GM10248 (cell line): ENCODE data around the gene LRFN4.

Source experiments
- CTCF ChIA-PET: fragments of 300-600 bp; sonication (Branson Sonifier 250); formaldehyde crosslinking; extraction: SDS; loops from one replicate; lab custom pipeline; 2021; ENCODE audit warnings: antibody characterized with exemption; lab: Yijun Ruan, JAX
- POLR2A ChIA-PET: fragments of 350-650 bp; sonication (Branson Sonifier 250); formaldehyde crosslinking; extraction: SDS; loops from one replicate; lab custom pipeline; 2020; ENCODE audit warnings: antibody characterized with exemption; lab: Yijun Ruan, JAX
- DNase-seq: peaks from one replicate; pipeline ENCODE4 v3.0.0; 2012; ENCODE audit errors: extremely low spot score
- CTCF ChIP-seq: IDR thresholded peaks from 2 replicates; pipeline ENCODE4 v1.5.1; 2012; ENCODE audit warnings: mild to moderate bottlenecking, low read depth; ENCODE audit errors: extremely low read depth, missing control alignments, control extremely low read depth

Gene LRFN4

GRCh38 chr11:66902486-66903177 lies 45.8 kb downstream of the LRFN4 start:
- no peak for DNase-seq
- ChIA-PET POLR2A (no interaction called here), CTCF (interaction anchor here (1.0 to 1.9 kb wide), 4 partner anchors 9 to 208 kb away, joined by 3 to 6 read pairs (median 4); no protein-coding TSS in a partner anchor)

GRCh38 chr11:66904055-66904454 lies 47.2 kb downstream of the LRFN4 start:
- no peak for DNase-seq
- ChIA-PET POLR2A (no interaction called here), CTCF (interaction anchor here (1.4 to 1.9 kb wide), 2 partner anchors 10 to 21 kb away, joined by 3 to 6 read pairs; no protein-coding TSS in a partner anchor)
- no peak for TF ChIP-seq CTCF

More at GRCh38 chr11:66902486-66903177, 45.8 kb downstream of the LRFN4 start:
- no peak for TF ChIP-seq CTCF

- CTCF ChIA-PET: interaction anchor here (1.4 kb wide), 1 partner anchor 21 kb away, joined by 3 read pairs; no protein-coding TSS in a partner anchor
These were observed 47.7 kb downstream of the LRFN4 start for GRCh38 chr11:66904561-66904960.

GRCh38 chr11:66904981-66905521 lies 48.2 kb downstream of the LRFN4 start:
- CTCF ChIA-PET: no interaction called here
- no peak for TF ChIP-seq CTCF
- DNase-seq: no peak
- POLR2A ChIA-PET: no interaction called here

More at GRCh38 chr11:66904561-66904960, 47.7 kb downstream of the LRFN4 start:
- DNase-seq: no peak
- POLR2A ChIA-PET: no interaction called here
- TF ChIP-seq CTCF: no peak

- CTCF ChIA-PET: no interaction called here
- no peak for DNase-seq
- POLR2A ChIA-PET: no interaction called here
- TF ChIP-seq CTCF: no peak
These were observed 48.8 kb downstream of the LRFN4 start for GRCh38 chr11:66905631-66906030.

DNA sequence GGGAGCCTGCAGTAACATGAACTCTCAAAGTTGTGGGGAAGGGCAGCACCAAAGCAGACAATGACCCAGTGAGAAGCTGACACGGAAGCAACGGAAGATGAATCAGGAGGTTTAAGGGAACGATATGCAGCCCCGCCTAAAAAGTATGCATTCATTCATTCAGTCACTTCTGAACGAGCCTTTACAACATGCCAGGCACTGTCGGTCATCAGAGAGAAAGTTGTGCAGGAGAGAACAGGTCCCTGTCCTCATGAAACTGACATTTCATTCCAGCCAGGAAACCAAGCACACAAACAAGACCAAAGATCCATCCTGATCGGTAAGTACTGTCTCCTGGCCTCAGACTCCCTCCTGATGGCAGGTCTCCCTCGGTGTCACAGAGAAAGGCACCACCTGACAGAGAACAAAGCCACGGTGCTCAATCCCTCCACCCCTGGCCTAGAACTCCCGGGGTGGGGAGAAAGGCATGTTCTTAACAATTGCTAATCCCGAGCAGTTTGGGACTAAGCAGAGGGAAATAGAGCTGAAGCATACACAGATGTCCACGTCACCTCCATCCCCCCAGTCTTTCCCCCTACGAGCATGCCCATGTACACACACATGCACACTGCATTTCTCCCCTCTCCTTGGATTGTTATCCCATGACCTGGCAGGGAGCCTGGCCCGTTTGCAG lies 49.3 kb downstream of the LRFN4 start:
- no peak for TF ChIP-seq CTCF
- DNase-seq: no peak
- ChIA-PET CTCF (no interaction called here), POLR2A (no interaction called here)
